GM12873 (cell line): ENCODE measurements around the gene UBASH3B.

Source experiments
- CTCF ChIP-seq: IDR thresholded peaks from 2 replicates; pipeline ENCODE4 v1.5.1; 2012; ENCODE audit warnings: low read depth, mild to moderate bottlenecking, moderate library complexity, low read length, control low read depth; ENCODE audit not compliant: insufficient read depth; ENCODE audit errors: missing control alignments

The UBASH3B gene

GRCh38 chr11:122763108-122763507 is 107.6 kb downstream of the UBASH3B start:
- TF ChIP-seq CTCF = no peak

GRCh38 chr11:122764371-122765090 is 109.0 kb downstream of the UBASH3B start:
- no peak for TF ChIP-seq CTCF

GRCh38 chr11:122765487-122766131 is 110.1 kb downstream of the UBASH3B start:
- TF ChIP-seq CTCF = no peak

- no peak for TF ChIP-seq CTCF
Observed at GRCh38 chr11:122769126-122769780, 113.7 kb downstream of the UBASH3B start.

- TF ChIP-seq CTCF = no peak
Observed at GRCh38 chr11:122772945-122773344, 117.4 kb downstream of the UBASH3B start.

- TF ChIP-seq CTCF = no peak
Observed at GRCh38 chr11:122773781-122774266, 118.3 kb downstream of the UBASH3B start.

GRCh38 chr11:122775675-122776271 is 120.3 kb downstream of the UBASH3B start:
- TF ChIP-seq CTCF = no peak
